ENCODE results near the gene SNRPD3.

SNRPD3 gene

GRCh38 chr22:24571266-24571665 lies 15.5 kb downstream of the SNRPD3 start:
- DNase-seq: no peak

DNA sequence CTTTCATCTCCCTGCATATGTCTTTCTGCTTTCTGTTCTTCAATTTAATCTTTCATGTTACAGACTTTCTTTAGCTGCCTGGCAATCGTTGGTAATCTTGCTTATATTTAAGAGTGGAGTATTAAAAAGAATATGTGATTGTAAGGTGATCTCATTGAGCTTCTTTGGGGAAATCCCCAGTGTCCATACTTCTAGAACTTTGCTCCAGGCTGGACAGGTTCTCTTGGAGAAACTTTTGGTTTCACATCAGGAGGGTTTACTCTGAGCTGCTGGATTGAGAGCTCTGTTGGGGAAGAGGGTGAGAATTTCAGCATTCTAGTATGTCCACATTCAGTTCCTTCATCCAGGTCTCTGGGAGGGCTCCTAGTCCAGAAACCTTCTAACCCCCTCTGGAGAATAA lies 21.0 kb downstream of the SNRPD3 start:
- DNase-seq: no peak

GRCh38 chr22:24578355-24579257 lies 22.8 kb downstream of the SNRPD3 start:
- no peak for DNase-seq

DNA sequence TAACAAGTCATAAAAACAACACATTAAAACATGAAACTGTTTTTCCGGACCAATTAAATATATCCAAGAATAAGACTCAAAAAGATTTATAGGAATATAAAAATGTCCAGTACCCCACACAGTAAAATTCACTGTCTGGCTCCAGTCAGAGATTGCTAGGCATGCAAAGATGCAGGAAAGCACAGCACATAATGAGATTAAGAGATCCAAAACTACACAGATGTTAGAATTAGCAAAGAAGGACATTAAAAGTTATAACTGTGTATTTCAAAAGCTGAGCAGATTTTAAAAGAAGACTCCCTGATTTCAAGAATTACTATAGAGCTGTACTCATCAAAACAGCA lies 23.4 kb downstream of the SNRPD3 start:
- no peak for DNase-seq

DNA sequence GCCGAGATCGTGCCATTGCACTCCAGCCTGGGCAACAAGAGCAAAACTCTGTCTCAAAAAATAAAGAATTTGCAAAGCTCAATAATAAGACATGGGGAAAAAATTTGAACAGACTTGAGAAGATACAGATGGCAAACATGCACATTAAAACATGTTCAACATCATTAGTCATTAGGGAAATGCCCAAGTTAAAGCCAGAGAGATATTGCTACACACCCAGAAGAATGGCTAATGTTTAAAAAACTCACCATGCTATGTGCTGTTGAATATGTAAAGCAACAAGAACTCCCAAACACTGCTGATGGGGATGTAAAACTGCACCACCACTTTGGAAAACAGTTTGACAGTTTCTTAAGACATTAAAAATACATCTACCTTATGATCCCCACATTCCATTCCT lies 24.5 kb downstream of the SNRPD3 start:
- no peak for DNase-seq

DNA sequence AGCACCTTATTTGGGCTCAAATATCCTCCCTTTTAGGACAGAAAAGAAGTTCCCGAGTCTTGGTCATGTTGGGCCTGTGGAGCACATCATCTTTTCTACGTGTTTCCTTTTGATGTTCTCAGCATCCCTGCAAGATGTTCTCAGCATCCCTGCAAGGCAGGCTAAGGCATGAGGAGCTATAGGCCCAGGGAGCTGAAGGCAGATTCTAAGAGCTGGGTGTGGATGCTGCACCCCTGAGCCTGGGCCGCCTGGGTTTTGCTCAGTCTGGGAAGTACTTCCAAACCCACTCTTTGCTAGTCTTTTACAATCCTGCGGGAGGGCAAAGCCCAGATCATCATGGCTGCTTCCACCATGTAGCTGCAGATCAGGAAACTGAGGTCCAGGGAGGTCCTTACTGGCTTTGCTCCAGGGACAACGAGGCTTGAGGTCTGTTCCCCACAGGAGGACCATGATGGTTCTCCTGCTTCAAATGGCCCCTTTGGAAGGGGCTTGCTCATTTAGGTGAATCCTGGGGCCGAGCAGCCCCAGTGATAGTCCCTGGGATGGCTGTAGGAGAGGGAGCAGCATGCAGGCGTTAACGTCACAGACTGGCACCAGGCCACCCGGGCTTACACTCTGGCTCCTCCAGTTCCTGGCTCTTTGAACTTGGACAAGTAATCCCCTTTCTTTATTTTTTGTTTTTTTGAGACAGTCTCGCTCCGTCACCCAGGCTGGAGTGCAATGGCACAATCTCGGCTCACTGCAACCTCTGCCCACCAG lies 26.4 kb downstream of the SNRPD3 start:
- DNase-seq: no peak

- DNase-seq: no peak
These were observed 27.7 kb downstream of the SNRPD3 start for GRCh38 chr22:24583221-24584165.

GRCh38 chr22:24584166-24584790 lies 28.5 kb downstream of the SNRPD3 start:
- no peak for DNase-seq

DNA sequence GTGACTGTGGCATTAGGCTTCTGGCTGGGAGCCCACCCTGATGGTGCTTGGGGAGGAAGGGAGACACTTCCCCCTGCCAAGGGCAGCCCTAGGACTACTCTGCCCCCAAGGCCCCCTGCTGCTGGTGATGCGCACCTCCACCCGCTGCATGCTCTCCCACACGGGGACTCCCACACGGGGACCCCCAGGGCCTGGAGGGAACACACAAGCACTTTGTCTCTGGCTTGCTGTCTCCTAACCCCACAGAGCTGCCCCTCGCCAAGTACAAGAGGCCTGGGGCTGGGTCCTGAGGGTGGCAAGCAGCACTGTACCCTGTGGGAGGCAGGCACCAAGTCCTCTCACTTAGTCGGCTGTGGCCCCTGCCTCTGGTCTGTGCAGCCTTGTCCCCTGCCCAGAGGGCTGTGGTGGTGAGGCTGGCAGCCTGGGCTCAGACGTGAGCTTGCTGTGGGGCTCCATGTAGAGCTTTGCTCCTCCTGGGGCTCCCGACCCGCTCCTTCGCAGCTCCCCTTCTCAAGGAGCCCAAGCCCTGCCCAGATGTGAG lies 29.1 kb downstream of the SNRPD3 start:
- DNase-seq: no peak

- no peak for DNase-seq
These were observed 29.7 kb downstream of the SNRPD3 start for GRCh38 chr22:24585461-24585860.

DNA sequence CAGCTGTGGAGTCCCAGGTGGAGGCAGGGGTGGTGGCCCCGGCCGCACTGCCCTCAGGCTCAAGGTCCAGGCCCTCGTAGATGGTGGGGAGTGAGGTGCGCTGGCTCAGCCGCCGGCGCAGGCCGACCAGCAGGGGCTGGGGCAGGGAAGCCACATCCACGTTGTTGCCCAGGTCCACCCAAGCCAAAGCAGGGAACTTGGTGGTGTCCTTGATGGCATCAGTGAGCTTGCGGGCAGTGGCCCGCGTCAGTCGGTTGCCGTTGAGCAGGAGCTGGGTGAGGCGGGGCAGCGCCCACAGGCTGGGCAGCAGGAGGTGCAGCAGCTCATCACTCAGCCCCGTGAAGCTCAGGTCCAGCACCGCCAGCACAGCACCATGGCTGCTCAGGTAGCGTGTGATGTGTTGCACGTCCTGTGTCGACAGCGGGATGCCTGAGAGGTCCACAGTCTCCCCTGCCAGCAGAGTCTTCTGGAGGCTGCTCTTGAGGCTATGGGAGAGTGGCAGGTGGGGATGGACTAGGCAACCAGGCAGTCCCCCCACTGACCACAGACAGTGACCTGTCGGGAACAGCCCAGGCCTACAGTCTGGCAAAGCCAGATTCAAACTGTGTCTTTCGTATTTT lies 30.2 kb downstream of the SNRPD3 start:
- no peak for DNase-seq

DNA sequence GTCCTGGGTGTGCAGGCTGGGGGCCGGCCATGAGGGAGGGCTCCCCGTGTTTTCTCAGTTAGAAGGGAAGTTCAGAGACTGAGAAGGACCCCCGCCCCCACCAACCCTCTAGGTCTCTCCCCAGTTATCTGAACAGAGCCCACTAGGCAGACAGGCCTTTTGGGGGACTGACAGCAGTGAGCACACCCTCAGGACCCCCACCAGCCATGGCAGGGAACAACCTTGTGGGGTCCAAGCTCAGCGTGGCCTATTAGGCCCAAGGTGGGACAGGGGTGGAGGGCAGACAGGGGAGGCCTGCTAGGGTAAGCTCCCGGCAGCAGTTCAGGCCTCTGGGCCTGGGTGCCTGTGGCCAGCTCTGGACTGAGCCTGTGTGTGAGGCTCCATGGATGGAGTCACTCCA lies 31.5 kb downstream of the SNRPD3 start:
- no peak for DNase-seq

- DNase-seq: no peak
These were observed 32.1 kb downstream of the SNRPD3 start for GRCh38 chr22:24587948-24588347.

- no peak for DNase-seq
These were observed 32.6 kb downstream of the SNRPD3 start for GRCh38 chr22:24588381-24588756.

DNA sequence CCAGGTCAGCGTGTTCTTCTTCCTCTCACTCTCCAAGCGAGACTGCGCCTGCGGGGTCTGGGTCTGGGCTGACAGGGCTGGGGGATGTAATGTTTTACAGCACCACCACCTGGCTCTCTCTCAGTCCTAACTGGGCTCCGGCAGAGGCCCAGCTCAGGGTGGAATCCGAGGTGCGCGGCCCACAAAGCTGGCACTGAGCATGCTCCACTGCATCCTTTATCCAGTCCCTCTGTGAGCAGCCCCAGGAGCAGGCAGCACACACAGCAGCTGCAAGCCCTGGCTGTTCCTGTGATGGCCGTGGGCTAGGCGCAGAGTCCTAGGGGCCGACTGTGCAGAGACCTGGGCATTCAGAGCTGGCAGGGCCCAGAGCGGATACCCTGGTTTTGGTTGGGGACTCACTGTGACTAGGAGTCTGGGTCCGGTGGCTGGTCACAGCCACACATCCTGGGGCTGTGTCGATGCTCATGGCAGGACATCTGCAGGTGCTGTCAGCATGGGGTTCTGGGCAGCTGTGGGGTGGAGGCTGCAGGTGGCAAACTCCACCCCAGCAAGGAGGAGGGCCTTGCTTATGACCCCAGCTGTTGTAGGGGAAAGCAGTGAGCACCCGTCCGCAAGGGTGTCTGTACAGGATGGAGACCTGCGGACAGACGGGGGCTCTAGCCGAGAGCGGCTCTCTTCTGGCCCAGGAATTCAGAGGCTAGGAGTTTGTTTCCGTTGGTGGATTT lies 33.1 kb downstream of the SNRPD3 start:
- no peak for DNase-seq

GRCh38 chr22:24589518-24590030 lies 33.8 kb downstream of the SNRPD3 start:
- no peak for DNase-seq

GRCh38 chr22:24590596-24591173 lies 34.9 kb downstream of the SNRPD3 start:
- DNase-seq: no peak

DNA sequence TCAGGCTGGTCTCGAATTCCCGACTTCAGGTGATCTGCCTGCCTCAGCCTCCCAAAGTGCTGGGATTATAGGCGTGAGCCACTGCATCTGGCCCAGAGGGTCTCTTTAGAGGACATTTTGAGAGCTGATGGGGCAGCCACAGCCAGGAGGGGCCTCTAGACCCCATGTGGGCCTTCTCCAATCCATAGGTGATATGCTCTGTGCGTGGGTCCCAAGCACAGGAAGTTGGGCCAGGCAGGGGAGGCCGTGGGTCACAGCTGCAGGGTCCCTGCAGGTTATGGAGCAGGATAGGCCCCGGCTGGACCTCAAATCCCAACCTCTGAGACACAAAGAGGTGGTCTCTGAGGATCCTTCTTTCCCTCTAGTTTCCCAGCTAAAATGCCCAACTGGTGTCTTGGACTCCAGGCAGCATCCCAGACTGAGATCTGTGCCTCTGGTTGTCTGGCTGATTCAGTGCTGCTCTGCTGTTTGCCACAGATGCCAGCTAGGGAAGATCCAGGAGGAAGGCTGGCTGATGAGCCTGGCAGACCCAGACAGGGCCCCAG lies 35.6 kb downstream of the SNRPD3 start:
- no peak for DNase-seq

DNA sequence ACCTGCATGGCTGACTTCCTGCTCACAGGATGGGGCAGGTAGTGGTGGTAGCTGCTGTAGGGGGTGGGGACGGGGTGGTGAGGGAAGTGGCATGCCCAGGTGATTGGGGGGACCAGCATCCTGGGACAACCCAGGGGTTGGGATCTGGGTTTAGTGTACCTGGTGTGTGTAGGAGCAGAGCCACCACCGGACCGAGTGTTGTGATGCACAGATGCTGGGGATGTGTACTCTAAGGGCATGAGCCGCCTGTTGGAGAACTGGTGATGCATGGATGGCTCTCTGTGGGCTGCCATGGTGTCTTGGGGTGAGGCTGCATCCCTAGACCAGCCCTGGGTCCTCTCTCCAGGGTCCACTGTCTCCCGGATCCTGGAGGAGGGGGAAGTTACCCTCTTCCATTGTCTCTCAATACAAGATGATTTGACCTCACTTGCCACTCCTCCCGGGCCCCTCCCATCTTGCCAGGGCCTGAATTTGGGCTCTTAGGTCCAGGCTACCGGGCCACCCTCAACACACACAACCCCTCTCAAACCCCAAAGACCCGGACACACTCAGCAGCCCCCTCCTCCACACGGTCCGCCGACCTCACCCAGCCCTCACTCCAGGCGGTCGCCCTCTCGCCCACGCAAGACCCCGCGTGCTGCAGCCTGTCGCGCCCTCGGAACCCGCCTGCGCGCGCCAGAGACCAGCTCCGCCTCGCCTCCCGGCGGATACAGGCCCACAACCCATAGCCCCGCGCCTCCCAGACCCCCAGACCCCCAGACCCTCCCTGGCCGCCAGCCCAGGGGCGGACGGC lies 36.5 kb downstream of the SNRPD3 start:
- no peak for DNase-seq
